Measurements from ENCODE around the gene MYADML2.

DNA sequence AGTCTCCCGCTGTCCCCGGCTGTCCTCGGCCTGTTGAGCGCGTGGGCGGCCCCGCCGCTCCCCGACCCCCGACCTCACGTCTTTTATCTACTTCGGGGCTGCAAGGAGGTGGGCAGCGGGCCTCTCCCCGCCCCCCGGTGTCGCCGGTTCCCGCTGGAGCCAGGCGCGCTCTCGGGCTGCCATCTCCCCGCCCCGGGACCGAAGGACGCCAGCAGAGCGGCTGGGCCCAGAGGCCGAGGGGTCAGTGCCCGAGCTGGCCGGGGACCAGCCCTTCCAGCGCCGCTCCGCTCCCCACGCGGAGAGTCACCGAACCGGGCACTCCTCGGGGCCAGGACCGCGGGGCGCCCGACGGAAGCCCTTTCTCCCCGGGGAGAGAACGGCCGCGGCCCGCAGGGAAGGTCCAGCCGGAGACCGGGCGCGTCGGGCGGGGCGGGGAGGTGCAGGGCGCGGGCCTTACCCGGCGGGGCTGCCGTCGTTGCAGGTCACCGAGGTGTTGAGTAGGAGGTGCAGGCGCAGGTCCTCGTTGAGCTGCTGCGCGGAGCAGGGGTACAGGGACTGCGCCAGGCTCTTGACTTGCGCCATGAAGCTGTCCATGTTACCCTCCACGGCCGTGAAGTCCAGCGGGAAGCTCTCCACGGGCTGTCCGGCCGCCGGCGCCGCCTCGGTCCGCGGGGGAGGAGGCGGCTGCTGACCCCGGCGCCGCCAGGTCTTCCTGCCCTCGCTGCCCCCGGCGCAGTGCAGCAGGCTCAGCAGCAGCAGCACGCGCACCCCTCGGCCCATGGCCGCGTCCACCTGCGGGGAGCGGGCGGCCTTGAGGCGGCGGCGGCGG is 13.3 kb upstream of the MYADML2 start:
- TF ChIP-seq, protein P1, sequence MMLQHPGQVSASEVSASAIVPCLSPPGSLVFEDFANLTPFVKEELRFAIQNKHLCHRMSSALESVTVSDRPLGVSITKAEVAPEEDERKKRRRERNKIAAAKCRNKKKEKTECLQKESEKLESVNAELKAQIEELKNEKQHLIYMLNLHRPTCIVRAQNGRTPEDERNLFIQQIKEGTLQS (IDR thresholded peaks at IDR 0.05; ENCODE audit: insufficient read depth, low read depth, low read length), result no peak
- TF ChIP-seq ZNF274 (IDR thresholded peaks at IDR 0.05; ENCODE audit: borderline replicate concordance, extremely low read depth, low read length) (no peak), CTCF (IDR thresholded peaks at IDR 0.05; ENCODE audit: control extremely low read depth in 1 of 3, insufficient read depth in 1 of 3, low read depth in 1 of 3, low read length in 3 of 3) (no peak), POLR2AphosphoS5 (IDR thresholded peaks at IDR 0.05; ENCODE audit: low read depth, low read length) (no peak), POLR2A (IDR thresholded peaks at IDR 0.05; ENCODE audit: control extremely low read depth in 1 of 2, low read depth in 2 of 2, low read length in 2 of 2) (no peak), JUND (IDR thresholded peaks at IDR 0.05; ENCODE audit: low read length) (no peak)
